GM23338 (cell line): ENCODE data around the gene TSPAN13. TPM values are rescaled to one million over a fixed set of nuclear protein-coding genes. Genes with fewer than 3 reads are reported as not detected.

Source experiments
- ATAC-seq: fragments of 200-7000 bp; cut with Tn5 transposase; 3 replicates; pipeline ENCODE4 v1.9.1; 2020
- DNase-seq: peaks from one replicate; pipeline ENCODE4 v3.0.0-alpha.2; 2015; ENCODE audit warnings: low spot score
- H2AFZ ChIP-seq: fragments of 200-600 bp; sonication (generic); 2 replicates; pipeline ENCODE4 v1.8.0; 2016; ENCODE audit warnings: antibody characterized with exemption, mild to moderate bottlenecking, moderate library complexity
- H3F3A ChIP-seq: fragments of 200-600 bp; sonication (generic); replicated peaks from 2 replicates; pipeline ENCODE4 v1.8.0; 2017; ENCODE audit warnings: antibody characterized with exemption, mixed run types, low read depth
- H3K27ac ChIP-seq: fragments of 200-600 bp; sonication (generic); 2 replicates; pipeline ENCODE4 v1.6.1; 2016; ENCODE audit warnings: low read depth
- H3K27me3 ChIP-seq: fragments of 200-600 bp; sonication (generic); 2 replicates; pipeline ENCODE4 v1.8.0; 2016; ENCODE audit warnings: mild to moderate bottlenecking, mixed run types, moderate library complexity; ENCODE audit not compliant: insufficient read depth
- H3K36me3 ChIP-seq: fragments of 200-600 bp; sonication (generic); 2 replicates; pipeline ENCODE4 v1.8.0; 2016; ENCODE audit warnings: mild to moderate bottlenecking; ENCODE audit not compliant: insufficient read depth
- H3K4me1 ChIP-seq: fragments of 200-600 bp; sonication (generic); 2 replicates; pipeline ENCODE4 v1.8.0; 2016; ENCODE audit warnings: mild to moderate bottlenecking, moderate library complexity; ENCODE audit not compliant: insufficient read depth
- H3K4me2 ChIP-seq: fragments of 200-600 bp; sonication (generic); 2 replicates; pipeline ENCODE4 v1.7.1; 2017; ENCODE audit warnings: mixed run types
- H3K4me3 ChIP-seq: fragments of 200-600 bp; sonication (generic); 2 replicates; pipeline ENCODE4 v1.6.1; 2016; ENCODE audit warnings: mixed run types
- H3K79me2 ChIP-seq: fragments of 200-600 bp; sonication (generic); replicated peaks from 2 replicates; pipeline ENCODE4 v1.8.0; 2017; ENCODE audit warnings: mild to moderate bottlenecking; ENCODE audit not compliant: insufficient read depth
- H3K9me2 ChIP-seq: fragments of 200-600 bp; sonication (generic); 2 replicates; pipeline ENCODE4 v1.8.0; 2017; ENCODE audit not compliant: insufficient read depth
- H4K20me1 ChIP-seq: fragments of 200-600 bp; sonication (generic); replicated peaks from 2 replicates; pipeline ENCODE4 v1.8.0; 2017; ENCODE audit warnings: mild to moderate bottlenecking; ENCODE audit not compliant: insufficient read depth
- H3K27ac Mint-ChIP-seq: 2 replicates; pipeline ENCODE4 v1.8.0; 2020; ENCODE audit warnings: inconsistent platforms, mild to moderate bottlenecking, moderate library complexity, mixed read lengths
- H3K27me3 Mint-ChIP-seq: 3 replicates; pipeline ENCODE4 v1.8.0; 2022; ENCODE audit warnings: low read depth, mild to moderate bottlenecking, moderate library complexity, mixed read lengths, inconsistent platforms; ENCODE audit not compliant: insufficient read depth, poor library complexity
- H3K36me3 Mint-ChIP-seq: 3 replicates; pipeline ENCODE4 v1.8.0; 2021; ENCODE audit warnings: low read depth, mild to moderate bottlenecking, inconsistent platforms, moderate library complexity, mixed read lengths
- H3K4me1 Mint-ChIP-seq: 3 replicates; pipeline ENCODE4 v1.8.0; 2020; ENCODE audit warnings: mild to moderate bottlenecking, inconsistent platforms, mixed read lengths
- H3K4me3 Mint-ChIP-seq: 3 replicates; pipeline ENCODE4 v1.8.0; 2021; ENCODE audit warnings: moderate library complexity, mild to moderate bottlenecking, inconsistent platforms, mixed read lengths
- H3K9me3 Mint-ChIP-seq: 3 replicates; pipeline ENCODE4 v1.8.0; 2020; ENCODE audit warnings: moderate library complexity, mild to moderate bottlenecking, inconsistent platforms, mixed read lengths
- CREB1 ChIP-seq: fragments of 250-450 bp; sonication (Bioruptor Pico); IDR thresholded peaks from 2 replicates; pipeline ENCODE4 v1.5.0; 2020; ENCODE audit warnings: low read depth, mild to moderate bottlenecking, moderate library complexity
- CTCF ChIP-seq, 2 experiments: fragments of 200-600 bp in 1 of 2; sonication (generic) in 1 of 2; conservative IDR thresholded peaks; 2 replicates each; pipeline versions ENCODE4 v1.5.1 to v1.6.1; 2016 to 2017; ENCODE audit warnings: antibody characterized with exemption in 2 of 2, low read depth in 2 of 2, mild to moderate bottlenecking in 2 of 2, moderate library complexity in 1 of 2
- ETS1 ChIP-seq: IDR thresholded peaks from 2 replicates; pipeline ENCODE4 v1.6.1; 2016; ENCODE audit warnings: antibody characterized with exemption
- EZH2 ChIP-seq: fragments of 200-600 bp; sonication (generic); IDR thresholded peaks from one replicate; pipeline ENCODE4 v1.8.0; 2017; ENCODE audit warnings: antibody characterized with exemption, mild to moderate bottlenecking, low read depth; ENCODE audit not compliant: unreplicated experiment
- EZH2phosphoT487 ChIP-seq: fragments of 200-600 bp; sonication (generic); IDR thresholded peaks from one replicate; pipeline ENCODE4 v1.8.1; 2018; ENCODE audit warnings: antibody characterized with exemption; ENCODE audit not compliant: unreplicated experiment
- JUNB ChIP-seq: IDR thresholded peaks from one replicate; pipeline ENCODE4 v1.6.1; 2016; ENCODE audit warnings: antibody characterized with exemption; ENCODE audit not compliant: unreplicated experiment
- NANOG ChIP-seq: IDR thresholded peaks from 2 replicates; pipeline ENCODE4 v1.6.1; 2016; ENCODE audit warnings: antibody characterized with exemption, borderline replicate concordance
- POLR2AphosphoS5 ChIP-seq: IDR thresholded peaks from 2 replicates; pipeline ENCODE4 v1.6.1; 2016; ENCODE audit warnings: antibody characterized with exemption, low read depth
- REST ChIP-seq: IDR thresholded peaks from one replicate; pipeline ENCODE4 v1.6.1; 2018; ENCODE audit warnings: antibody characterized with exemption; ENCODE audit not compliant: unreplicated experiment
- STAT1 ChIP-seq: IDR thresholded peaks from one replicate; pipeline ENCODE4 v1.6.1; 2016; ENCODE audit warnings: antibody characterized with exemption; ENCODE audit not compliant: unreplicated experiment
- ZNF114 ChIP-seq: fragments of 250-450 bp; sonication (Bioruptor Pico); IDR thresholded peaks from 2 replicates; pipeline ENCODE4 v1.5.0; 2020; ENCODE audit warnings: mild to moderate bottlenecking, moderate library complexity
- ZNF331 ChIP-seq: fragments of 250-450 bp; sonication (Bioruptor Pico); IDR thresholded peaks from 2 replicates; pipeline ENCODE4 v1.5.0; 2020; ENCODE audit warnings: low read depth, mild to moderate bottlenecking, moderate library complexity
- ZNF462 ChIP-seq: fragments of 250-450 bp; sonication (Bioruptor Pico); IDR thresholded peaks from 2 replicates; pipeline ENCODE4 v1.5.0; 2020; ENCODE audit warnings: mild to moderate bottlenecking, moderate library complexity
- polyA plus RNA-seq: library from polyadenylated mRNA; unstranded; fragments of >200 nt; fragmentation: Nextera tagmentation; extraction: Ambion mirVana; gene quantifications from 2 replicates; pipeline ENCODE4 v1.2.1, GENCODE V29; 2016
- total RNA-seq: library from RNA; depleted of rRNA; stranded (reverse); fragments of >200 nt; shearing (Covaris generic); gene quantifications from 2 replicates; pipeline ENCODE4 v1.2.3, GENCODE V29; 2014

The TSPAN13 gene
- total and polyA plus RNA-seq, 2 experiments from 2014 or later = 27.6 to 40.9 TPM

- Mint-ChIP-seq H3K4me3 (no peak overlapping the region), H3K4me1 (peaks cover 5% of the 10 kb centered on the region; the same call in 2 of the 3 replicates), H3K27ac (no peak overlapping the region), H3K9me3 (no peaks in the 10 kb centered on the region), H3K27me3 (peaks cover 6% of the 10 kb centered on the region), H3K36me3 (no peaks in the 10 kb centered on the region)
- H3K36me3 ChIP-seq = no peaks in the 10 kb centered on the region
- H3K27me3 ChIP-seq = no peaks in the 10 kb centered on the region
- TF ChIP-seq ZNF331 (no peak), ZNF114 (CRISPR knock-in tag) (no peak), CTCF (conservative IDR thresholded peaks at IDR 0.05; ENCODE audit: low read depth in 2 of 2) (no peak), JUNB (no peak), CREB1 (CRISPR knock-in tag) (no peak), POLR2AphosphoS5 (no peak), EZH2 (no peak), ZNF462 (CRISPR knock-in tag) (no peak), REST (no peak), NANOG (no peak), ETS1 (no peak), STAT1 (no peak), EZH2phosphoT487 (no peak)
- ATAC-seq = no peak
- no peaks in the 10 kb centered on the region for H3F3A ChIP-seq
- H3K9me2 ChIP-seq = no peaks in the 10 kb centered on the region
- no peaks in the 10 kb centered on the region for H3K79me2 ChIP-seq
- H2AFZ ChIP-seq = no peak overlapping the region
- DNase-seq = no peak
- no peaks in the 10 kb centered on the region for H4K20me1 ChIP-seq
- H3K4me1 ChIP-seq = no peaks in the 10 kb centered on the region
- no peak overlapping the region for H3K4me3 ChIP-seq
- no peak overlapping the region for H3K4me2 ChIP-seq
- no peak overlapping the region for H3K27ac ChIP-seq
Observed at GRCh38 chr7:16811551-16811950, 58.0 kb downstream of the TSPAN13 start.
